ENCODE results near the gene H1-8. TPM values are rescaled to one million over a fixed set of nuclear protein-coding genes. Genes with fewer than 3 reads are reported as not detected.

Gene H1-8
- total RNA-seq, 4 donors from 2014 or later, result not detected

DNA sequence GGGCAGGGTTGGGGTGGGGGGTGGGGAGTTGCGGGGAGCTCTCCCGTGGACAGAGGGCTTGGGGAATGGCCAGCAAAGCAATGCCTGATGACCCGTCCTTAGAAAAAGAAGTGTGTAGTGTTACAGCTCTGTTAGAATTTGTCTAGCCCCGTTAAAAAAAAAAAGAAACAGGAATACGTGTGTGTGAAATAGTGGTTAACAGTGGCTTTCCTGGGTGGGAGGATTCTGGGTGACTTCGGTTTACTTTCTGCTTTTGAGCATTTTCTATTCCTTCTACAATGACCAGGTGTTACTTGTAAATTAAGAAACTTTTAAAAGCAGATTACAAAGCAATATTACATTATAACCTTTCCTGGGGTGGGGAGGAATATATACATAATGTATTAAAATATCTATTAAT, 25.0 kb downstream of the H1-8 start:
- no peak for DNase-seq
- H3K4me3 ChIP-seq, result no peak overlapping the region
- TF ChIP-seq POLR2AphosphoS5 (IDR thresholded peaks at IDR 0.05) (no peak), POLR2A (IDR thresholded peaks at IDR 0.05) (no peak)
- no peaks in the 10 kb centered on the region for H3K27me3 ChIP-seq
- peaks cover 0 to 7% (median 2%) of the 10 kb centered on the region in 4 donors for H3K4me1 ChIP-seq
- no peaks in the 10 kb centered on the region for H3K9me3 ChIP-seq
- H3K27ac ChIP-seq, result no peak overlapping the region
- in situ Hi-C loops (cut with MboI; ENCODE audit: low pct_ligation_motif_present in 1 of 4, low pct_unique_long_range_greater_than_20kb in 1 of 4, low sequenced_read_pairs in 3 of 4) (no loop called here), intact Hi-C loops (cut with DNase I; ENCODE audit: low total_unique reads) (no loop called here)
- WGBS, 2 donors (ENCODE audit: low coverage in 1 of 2), result 33 to 55% methylated on average over 4 to 6 of the region's 6 CpGs
- H3K36me3 ChIP-seq, result no peaks in the 10 kb centered on the region

DNA sequence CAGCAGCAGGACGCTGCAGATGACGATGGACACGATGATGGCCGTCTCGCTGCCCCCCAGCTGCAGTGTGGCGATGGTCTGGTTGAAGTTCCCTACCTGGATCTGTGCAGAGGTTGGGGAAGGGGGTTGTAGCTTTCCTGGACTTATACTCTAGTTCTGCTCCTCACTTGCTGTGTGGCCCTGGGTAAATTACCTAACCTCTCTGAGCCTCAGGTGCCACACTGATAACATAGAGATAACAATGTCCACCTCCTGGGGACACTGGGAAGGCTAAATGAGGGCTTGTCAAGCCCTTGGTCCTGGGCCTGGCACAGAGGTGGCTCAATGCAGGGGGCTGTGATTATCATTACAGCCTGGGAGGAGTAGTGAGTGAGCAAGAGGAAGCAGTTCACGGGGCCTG, 26.9 kb downstream of the H1-8 start:
- WGBS, 2 donors (ENCODE audit: low coverage in 1 of 2), result 86% methylated on average over 7 of the region's 7 CpGs; no CpG with 5 or more reads in 1 of the 2 donors
- no peaks in the 10 kb centered on the region for H3K9me3 ChIP-seq
- H3K27ac ChIP-seq, result no peak overlapping the region
- H3K4me1 ChIP-seq, result no peaks in the 10 kb centered on the region
- no peak for DNase-seq
- TF ChIP-seq POLR2AphosphoS5 (IDR thresholded peaks at IDR 0.05) (no peak), POLR2A (IDR thresholded peaks at IDR 0.05) (no peak), EP300 (IDR thresholded peaks at IDR 0.05; ENCODE audit: low read depth) (no peak)
- TF ChIP-seq, protein P1, sequence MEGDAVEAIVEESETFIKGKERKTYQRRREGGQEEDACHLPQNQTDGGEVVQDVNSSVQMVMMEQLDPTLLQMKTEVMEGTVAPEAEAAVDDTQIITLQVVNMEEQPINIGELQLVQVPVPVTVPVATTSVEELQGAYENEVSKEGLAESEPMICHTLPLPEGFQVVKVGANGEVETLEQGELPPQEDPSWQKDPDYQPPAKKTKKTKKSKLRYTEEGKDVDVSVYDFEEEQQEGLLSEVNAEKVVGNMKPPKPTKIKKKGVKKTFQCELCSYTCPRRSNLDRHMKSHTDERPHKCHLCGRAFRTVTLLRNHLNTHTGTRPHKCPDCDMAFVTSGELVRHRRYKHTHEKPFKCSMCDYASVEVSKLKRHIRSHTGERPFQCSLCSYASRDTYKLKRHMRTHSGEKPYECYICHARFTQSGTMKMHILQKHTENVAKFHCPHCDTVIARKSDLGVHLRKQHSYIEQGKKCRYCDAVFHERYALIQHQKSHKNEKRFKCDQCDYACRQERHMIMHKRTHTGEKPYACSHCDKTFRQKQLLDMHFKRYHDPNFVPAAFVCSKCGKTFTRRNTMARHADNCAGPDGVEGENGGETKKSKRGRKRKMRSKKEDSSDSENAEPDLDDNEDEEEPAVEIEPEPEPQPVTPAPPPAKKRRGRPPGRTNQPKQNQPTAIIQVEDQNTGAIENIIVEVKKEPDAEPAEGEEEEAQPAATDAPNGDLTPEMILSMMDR (IDR thresholded peaks at IDR 0.05), result no peak
- in situ Hi-C loops (cut with MboI; ENCODE audit: low pct_ligation_motif_present in 1 of 4, low pct_unique_long_range_greater_than_20kb in 1 of 4, low sequenced_read_pairs in 3 of 4) (no loop called here), intact Hi-C loops (cut with DNase I; ENCODE audit: low total_unique reads) (no loop called here)
- no peaks in the 10 kb centered on the region for H3K36me3 ChIP-seq
- H3K27me3 ChIP-seq, result no peaks in the 10 kb centered on the region
- no peak overlapping the region for H3K4me3 ChIP-seq

DNA sequence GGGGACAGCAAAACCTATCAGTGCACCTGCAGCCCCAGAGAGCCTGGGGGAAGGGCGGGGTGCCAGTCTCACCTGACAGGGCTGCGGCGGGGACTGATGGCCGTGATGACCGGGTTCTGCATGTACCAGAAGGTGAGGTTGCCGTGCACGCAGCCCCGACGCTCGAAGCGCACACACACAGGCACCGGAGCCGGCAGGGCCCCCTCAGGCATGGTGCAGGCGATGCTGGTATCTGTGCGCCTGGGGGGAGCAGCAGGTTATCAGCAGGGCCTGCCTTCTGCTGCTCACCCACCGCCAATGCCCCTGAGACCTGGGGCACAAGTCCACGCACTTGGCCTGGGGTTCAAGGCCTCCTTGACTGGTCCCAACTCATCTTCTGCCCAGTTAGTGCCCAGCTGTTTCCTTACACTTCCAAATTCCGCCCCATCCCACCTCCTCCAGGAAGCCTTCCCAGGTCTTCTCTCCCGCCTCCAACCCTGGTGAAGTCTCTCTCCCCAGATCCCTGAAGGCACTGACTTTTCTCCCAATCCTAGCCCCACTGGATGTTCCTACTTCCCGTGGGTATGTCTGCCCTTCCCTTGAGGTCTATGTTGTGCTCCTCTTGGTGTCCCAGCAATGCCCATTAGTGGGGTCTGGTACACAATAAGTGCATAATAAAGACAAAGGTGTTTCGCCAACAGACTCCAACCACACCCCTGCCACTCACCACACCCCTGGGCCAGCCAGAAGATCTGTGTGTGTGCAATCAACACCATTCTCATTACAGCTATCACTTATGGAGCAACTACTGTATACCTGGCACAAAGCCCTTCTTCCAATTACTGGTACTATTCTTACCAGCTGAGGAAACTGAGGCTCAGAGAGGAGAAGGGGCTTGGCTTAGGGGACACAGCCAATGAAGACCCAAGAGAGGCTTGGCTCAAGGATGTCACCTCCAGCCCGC, 28.9 kb downstream of the H1-8 start:
- no peak for DNase-seq
- no peaks in the 10 kb centered on the region for H3K9me3 ChIP-seq
- H3K4me1 ChIP-seq, result peaks cover 6 to 9% (median 8%) of the 10 kb centered on the region in 4 donors
- no peak for TF ChIP-seq POLR2A (IDR thresholded peaks at IDR 0.05)
- TF ChIP-seq, protein P1 (IDR thresholded peaks at IDR 0.05), result no peak
- no peak for TF ChIP-seq POLR2AphosphoS5 (IDR thresholded peaks at IDR 0.05)
- TF ChIP-seq EP300 (IDR thresholded peaks at IDR 0.05; ENCODE audit: low read depth), result no peak
- no peak overlapping the region for H3K27ac ChIP-seq
- H3K4me3 ChIP-seq, result no peak overlapping the region
- no peaks in the 10 kb centered on the region for H3K36me3 ChIP-seq
- H3K27me3 ChIP-seq, result no peaks in the 10 kb centered on the region
- 87 to 95% methylated on average over 3 to 20 of the region's 22 CpGs for WGBS, 2 donors (ENCODE audit: low coverage in 1 of 2)
- intact Hi-C loops (cut with DNase I; ENCODE audit: low total_unique reads), result no loop called here
- in situ Hi-C loops (cut with MboI; ENCODE audit: low pct_ligation_motif_present in 1 of 4, low pct_unique_long_range_greater_than_20kb in 1 of 4, low sequenced_read_pairs in 3 of 4), result no loop called here

DNA sequence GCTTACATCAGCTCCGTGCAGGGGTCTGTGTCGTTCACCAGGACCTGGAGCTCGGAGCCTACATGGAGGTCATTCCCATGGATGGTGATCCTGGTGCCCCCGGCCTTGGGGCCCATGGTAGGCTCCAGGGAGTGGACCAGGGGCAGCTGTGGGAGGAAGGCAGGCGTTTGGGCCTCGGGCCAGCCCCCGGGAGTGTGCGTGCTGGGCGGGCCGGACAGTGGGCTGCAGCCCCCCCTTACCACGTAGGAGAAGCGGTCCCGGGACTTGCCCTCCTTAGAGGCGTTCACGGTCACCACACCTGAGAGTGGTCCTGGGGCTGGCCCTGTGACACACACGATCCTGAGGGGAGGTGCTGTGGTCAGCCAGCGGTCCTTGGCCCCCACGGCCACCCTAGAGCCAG, 29.6 kb downstream of the H1-8 start:
- 80% methylated on average over 12 of the region's 18 CpGs; no CpG with 5 or more reads in 1 of the 2 donors for WGBS, 2 donors (ENCODE audit: low coverage in 1 of 2)
- no peak for DNase-seq
- Histone ChIP-seq H3K4me3 (no peak overlapping the region), H3K4me1 (peaks cover 12 to 16% (median 15%) of the 10 kb centered on the region in 4 donors), H3K27ac (no peak overlapping the region), H3K36me3 (no peaks in the 10 kb centered on the region), H3K9me3 (no peaks in the 10 kb centered on the region), H3K27me3 (no peaks in the 10 kb centered on the region)
- in situ Hi-C loops (cut with MboI; ENCODE audit: low pct_ligation_motif_present in 1 of 4, low pct_unique_long_range_greater_than_20kb in 1 of 4, low sequenced_read_pairs in 3 of 4), result no loop called here
- intact Hi-C loops (cut with DNase I; ENCODE audit: low total_unique reads), result no loop called here
- no peak for TF ChIP-seq POLR2AphosphoS5 (IDR thresholded peaks at IDR 0.05)

DNA sequence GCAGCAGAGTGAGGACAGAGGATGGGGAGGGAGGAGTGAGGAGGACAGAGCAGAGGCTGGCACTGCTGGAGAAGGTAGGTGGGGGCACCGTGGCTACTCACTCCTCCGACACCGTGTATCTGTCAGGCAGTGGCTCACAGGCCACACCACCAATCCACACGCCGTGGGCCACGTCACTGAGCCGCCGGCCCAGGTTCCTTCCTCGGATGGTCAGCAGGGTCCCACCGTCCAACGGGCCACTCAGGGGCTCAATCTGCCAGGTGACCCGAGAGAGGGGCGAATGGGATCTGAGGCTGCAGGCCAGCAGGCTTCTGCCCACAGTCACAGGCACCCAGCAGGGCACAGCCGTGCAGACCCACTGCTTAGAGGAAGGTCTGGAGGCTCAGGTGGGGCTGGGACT, 30.5 kb downstream of the H1-8 start:
- no peak for TF ChIP-seq POLR2A (IDR thresholded peaks at IDR 0.05)
- TF ChIP-seq, protein P1 (IDR thresholded peaks at IDR 0.05), result no peak
- no peak for TF ChIP-seq POLR2AphosphoS5 (IDR thresholded peaks at IDR 0.05)
- no peak for TF ChIP-seq EP300 (IDR thresholded peaks at IDR 0.05; ENCODE audit: low read depth)
- in situ Hi-C loops (cut with MboI; ENCODE audit: low pct_ligation_motif_present in 1 of 4, low pct_unique_long_range_greater_than_20kb in 1 of 4, low sequenced_read_pairs in 3 of 4) (no loop called here), intact Hi-C loops (cut with DNase I; ENCODE audit: low total_unique reads) (no loop called here)
- Histone ChIP-seq H3K27me3 (no peaks in the 10 kb centered on the region), H3K27ac (no peak overlapping the region), H3K36me3 (no peaks in the 10 kb centered on the region), H3K9me3 (no peaks in the 10 kb centered on the region), H3K4me3 (no peak overlapping the region), H3K4me1 (peaks cover 15 to 25% (median 23%) of the 10 kb centered on the region in 4 donors)
- no peak for DNase-seq
- 91% methylated on average over 10 of the region's 14 CpGs; no CpG with 5 or more reads in 1 of the 2 donors for WGBS, 2 donors (ENCODE audit: low coverage in 1 of 2)

Data from transverse colon (tissue), 4 donors.